ENCODE results near the gene XYLT1.

DNA sequence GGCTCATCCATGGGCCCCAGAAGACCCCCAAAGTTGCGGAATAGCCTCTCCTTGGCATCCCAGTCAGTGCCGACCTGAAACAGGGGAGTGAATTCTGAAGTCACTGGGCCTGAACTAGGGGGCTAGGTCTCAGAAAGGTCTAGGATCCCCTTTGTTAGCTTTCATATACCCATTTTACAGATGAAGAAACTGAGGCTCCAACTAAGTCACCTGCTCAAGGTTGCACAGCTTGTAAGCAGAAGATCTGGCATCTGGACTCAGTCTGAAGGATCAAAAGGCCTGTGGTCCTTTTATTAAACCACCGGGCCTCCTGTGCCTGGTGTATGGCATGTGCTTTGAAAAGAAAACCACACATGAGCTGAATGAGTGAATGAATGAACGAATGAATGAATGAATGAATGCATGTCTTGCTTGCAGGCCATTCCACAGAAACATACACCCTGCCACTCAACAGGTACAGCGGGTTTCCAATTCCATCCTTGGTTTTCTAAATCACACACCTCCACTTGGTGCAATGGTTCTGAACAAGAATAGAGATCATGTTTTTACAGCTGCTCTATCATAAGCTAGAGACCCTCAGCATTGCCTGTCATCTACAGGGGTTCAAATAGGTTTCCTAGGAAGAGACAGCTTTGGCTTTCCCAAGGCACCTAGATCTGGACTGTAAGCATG, 352.7 kb downstream of the XYLT1 start:
- TF ChIP-seq EZH2 (IDR thresholded peaks at IDR 0.05; ENCODE audit: insufficient read depth, poor library complexity, severe bottlenecking) (no peak), EZH2phosphoT487 (IDR thresholded peaks at IDR 0.05; ENCODE audit: insufficient read depth, low read depth) (no peak)
